Erythroblast (primary cell): ENCODE measurements around the gene AMIGO1.

Experiments
- DNase-seq, 2 experiments: peaks; one replicate each; lab custom pipeline; 2025; lab: John Stamatoyannopoulos, UW
- GATA1 ChIP-seq: IDR thresholded peaks from 2 replicates; pipeline ENCODE4 v1.6.1; 2011; ENCODE audit warnings: low read depth, mild to moderate bottlenecking, control low read depth, low read length, moderate library complexity
- POLR2A ChIP-seq: IDR thresholded peaks from 2 replicates; pipeline ENCODE4 v1.6.1; 2011; ENCODE audit warnings: mild to moderate bottlenecking, low read length

The AMIGO1 gene

DNA sequence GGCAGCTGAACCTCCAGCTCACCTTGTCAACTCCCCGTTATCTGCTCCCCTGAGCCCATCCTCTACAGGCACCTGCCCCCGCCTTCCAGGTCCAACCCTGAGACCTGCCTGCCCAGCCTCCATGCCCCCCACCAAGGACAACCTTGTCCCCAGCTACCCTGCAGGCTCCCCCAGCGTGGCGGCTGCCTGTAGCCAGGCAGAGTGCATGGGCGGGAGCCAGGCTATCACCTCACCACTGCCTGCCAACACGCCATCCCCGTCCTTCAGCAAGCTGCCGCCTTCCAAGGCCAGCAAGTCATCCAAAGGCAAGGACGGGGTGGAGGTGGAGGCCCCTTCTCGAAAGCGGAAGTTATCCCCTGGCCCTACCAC lies 18.6 kb downstream of the AMIGO1 start:
- no peak for DNase-seq
- TF ChIP-seq POLR2A: no peak

DNA sequence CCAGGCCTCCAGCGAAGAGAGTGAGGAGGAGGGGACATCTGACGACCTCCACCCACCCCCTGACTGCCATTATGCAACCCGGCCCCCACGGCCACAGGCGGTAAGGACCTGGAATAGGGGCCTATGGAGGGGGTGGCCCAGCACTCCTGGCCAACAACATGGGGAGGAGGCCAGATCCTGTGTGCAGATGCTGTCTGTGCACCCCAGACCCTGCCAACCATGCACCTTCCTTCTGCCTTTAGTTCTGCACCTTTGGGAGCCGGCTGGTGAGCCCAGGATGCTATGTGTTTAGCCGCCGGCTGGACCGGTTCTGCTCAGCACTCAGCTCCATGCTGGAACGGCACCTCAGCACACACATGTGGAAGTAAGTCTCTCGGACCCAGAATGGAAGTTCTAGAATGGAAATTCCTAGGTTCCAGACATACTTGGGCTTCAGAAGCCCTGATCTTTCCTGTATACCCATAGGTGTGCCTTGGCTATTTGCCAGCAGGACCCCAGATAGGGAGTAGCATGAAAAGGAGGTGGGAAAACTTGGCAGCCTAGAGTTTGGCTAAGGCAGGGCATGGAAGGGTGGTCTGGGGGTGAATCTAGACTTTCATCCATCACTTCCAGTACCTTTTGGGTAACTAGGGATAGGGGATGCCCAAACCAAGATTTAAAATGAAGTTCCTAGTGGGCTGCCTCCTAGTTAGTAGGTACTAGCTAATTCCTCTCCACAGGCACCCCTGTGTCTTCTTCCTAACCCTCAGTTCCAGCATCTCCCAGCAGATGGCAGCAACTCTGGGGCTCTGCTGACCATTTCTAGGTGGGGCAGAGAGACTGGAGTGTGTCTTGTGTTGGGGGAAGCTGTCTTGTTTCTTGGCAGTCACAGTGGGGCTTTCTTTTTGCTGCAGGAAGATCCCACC lies 19.2 kb downstream of the AMIGO1 start:
- DNase-seq: peak; percentile 72 to 83
- TF ChIP-seq POLR2A: no peak
- TF ChIP-seq GATA1: no peak

DNA sequence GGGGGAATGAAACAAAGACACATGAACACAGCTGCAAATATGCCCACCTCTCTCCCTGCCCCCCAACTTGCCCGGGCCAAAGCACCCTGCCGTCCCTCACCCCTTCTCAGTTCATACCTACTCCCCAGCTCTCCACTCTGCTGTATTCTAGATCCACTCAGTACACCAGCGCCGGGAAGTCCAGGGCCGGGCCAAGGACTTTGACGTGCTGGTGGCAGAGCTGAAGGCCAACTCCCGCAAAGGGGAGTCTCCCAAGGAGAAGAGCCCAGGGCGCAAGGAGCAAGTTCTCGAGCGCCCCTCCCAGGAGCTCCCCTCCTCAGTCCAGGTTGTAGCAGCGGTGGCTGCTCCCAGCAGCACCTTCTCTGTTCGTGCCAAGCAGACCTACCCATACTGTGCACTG lies 20.8 kb downstream of the AMIGO1 start:
- no peak for TF ChIP-seq GATA1
- TF ChIP-seq POLR2A: no peak
- DNase-seq: no peak

DNA sequence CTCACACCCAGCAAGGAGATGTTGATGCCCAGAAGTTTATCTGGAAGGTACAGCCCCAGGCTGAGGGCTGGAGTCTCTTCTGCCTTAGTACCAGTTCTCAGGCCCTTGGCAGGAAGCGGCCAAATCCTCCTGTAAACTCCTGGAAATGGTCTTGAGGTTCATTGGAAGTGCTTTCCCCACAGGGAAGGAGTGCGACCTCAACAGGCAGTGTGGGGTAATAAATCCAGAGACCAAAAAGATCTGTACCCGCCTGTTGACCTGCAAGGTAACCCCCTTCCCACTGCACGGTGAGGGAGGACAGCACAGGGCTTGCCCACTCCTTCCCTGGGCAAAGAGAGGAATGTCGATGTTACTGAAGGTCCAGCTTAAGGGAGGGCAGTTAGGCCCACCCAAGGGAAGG lies 21.3 kb downstream of the AMIGO1 start:
- TF ChIP-seq POLR2A: no peak
- TF ChIP-seq GATA1: no peak

DNA sequence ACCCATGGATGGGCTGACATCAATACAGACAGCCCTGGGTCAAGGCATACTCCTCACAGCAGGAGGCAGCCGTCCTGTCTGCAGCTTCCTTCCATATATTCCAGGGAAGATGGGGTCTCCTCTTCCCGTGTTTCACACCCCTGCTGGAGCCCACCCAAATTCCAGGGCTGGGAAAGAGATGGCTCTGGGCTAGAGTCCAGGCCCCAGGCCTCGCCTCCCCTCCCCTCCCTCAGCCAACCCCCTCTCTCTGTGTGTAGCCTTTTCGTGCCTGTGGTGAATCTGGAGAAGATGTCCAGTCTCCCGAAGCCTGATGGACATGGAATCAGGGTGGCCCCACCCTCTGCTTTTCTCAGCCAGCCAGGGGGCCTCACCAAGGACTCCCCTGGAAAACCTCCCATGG lies 22.3 kb downstream of the AMIGO1 start:
- DNase-seq: no peak
- TF ChIP-seq POLR2A (no peak), GATA1 (no peak)

More for the DNA sequence above, 21.3 kb downstream of the AMIGO1 start:
- DNase-seq: no peak

DNA sequence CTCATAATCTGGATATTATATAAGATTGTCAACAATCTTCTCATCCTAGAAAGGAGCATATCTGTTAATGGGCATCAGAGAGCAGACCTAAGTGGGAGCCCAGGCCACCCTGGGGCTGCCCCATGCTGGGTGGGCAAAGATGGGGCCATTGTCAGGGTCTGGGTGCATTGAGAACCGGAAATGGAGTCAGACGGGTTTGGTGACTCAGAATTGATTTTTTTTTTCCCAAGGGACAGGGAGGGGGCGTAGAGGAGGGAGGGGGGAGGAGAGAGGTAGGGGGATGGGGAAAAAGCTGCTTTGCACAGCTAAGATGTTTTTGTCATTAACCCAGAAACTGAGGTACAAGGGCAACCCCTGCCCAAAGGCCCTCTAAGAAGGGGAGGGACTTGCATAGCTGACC lies 24.5 kb downstream of the AMIGO1 start:
- no peak for TF ChIP-seq GATA1
- no peak for TF ChIP-seq POLR2A
- no peak for DNase-seq

DNA sequence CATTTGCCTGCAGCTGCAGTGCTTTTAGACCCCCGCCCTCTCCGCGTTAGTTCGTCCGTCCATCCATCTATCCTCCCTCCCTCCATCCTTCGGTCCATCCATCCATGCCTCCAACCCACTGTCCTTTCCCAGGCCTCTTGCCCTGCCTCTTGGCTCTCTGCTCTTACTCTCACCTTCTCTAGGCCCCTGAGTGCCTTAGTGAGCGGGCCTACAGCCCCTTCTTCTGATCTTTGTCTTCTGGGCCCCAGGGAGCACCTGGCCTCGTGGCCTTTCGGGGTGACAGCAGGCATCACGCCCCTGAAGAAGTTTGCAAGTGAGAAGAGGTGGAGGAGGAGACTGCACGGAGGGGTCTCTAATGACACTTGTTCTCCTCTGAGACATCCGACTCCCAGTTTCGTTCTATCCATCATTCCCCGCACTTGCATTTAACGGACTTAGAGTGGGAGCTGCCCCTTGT lies 25.0 kb downstream of the AMIGO1 start:
- peak in 1 of 2 experiments; percentile 38 for DNase-seq
- TF ChIP-seq POLR2A: no peak
- TF ChIP-seq GATA1: no peak

DNA sequence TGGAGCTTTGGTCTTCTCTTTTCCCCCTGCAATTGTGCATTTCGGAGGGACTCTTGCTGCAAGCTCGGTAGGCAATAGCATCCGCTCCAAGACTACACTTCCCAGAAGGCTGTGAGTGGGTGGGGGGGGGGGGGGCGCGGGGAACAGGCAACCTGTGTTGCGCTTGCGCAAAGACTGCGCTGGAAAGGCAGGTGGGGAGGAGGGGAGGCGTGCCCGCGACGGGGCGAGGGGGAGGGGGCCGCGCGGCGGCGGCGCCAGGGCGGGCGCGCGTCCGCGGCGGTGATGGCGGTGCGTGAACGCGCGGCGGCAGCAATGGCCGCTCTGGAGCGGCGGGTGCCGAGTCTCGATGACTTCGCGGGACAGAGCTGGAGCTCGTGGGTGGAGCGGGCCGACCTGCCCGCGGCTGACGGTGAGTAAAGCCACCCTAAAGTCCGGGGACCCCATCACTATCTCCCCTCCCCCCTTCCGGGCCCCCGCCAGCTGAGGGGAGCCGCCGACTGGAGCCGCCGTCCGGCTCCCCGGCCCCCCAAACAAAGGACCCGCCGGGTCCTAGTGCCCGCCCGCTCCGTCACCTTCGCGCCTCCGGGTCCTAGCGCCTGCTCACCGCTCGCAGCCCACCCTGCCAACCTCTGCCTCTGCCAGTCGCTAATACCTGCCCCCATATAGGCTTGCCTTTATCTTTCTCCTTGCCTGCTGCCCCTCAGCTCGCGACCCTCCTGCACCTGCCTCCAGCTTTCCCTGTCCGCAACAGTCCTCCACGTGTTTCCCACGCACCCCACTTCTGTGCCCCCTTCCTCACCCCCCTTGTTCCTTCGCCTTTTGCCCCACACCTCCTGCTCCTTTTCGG lies 25.6 kb downstream of the AMIGO1 start, which contains the start of gene ATXN7L2:
Gene ATXN7L2, plus strand, starts transcription at position 234 of the 847 bp plus-strand sequence. Its CDS starts 49 bp downstream, at position 283.
- peak; percentile 83 for TF ChIP-seq POLR2A
- TF ChIP-seq GATA1: no peak
- peak; percentile 91 to 94 for DNase-seq

DNA sequence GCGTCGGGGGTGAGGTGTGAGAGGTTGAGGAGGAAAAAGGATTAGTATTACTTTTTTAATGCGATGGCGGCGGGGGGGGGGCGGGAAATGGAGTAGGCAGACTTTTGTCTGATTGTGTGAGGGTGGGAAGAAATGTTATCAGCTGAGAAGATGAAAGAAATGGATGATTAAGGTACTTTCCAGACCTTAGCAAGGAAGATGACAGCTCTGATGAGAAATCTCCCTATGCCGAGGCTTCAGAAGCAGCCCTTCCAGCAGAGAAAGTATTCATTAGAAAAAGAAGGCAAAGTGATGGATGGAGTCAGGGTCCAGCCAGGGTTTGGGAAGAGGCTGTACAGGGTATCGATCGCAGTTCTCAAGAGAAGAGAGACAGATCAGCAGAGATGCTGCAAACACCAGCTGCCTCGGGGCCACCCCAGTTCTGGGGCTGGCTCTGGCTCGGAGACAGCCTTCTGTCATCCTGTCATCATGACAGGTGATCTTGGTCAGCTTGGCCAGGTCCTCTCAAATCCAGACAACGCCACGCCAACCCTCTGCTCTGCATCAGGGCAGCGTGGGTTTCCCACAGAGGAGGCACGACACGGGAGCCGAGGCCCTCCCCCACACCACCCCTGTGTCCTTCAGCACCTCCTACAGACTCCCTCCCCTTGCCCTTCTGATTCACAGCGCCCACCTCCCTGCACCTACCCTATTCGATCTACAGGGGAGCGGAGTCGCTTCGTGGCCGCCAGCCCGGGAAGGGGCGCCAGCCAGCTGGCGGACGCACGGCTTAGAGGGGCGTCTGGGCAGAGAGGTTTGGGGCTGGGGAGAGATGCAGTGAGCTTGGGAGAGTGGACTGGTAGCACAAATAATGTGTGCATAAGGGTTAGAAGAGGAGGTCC lies 26.5 kb downstream of the AMIGO1 start:
- no peak for DNase-seq

DNA sequence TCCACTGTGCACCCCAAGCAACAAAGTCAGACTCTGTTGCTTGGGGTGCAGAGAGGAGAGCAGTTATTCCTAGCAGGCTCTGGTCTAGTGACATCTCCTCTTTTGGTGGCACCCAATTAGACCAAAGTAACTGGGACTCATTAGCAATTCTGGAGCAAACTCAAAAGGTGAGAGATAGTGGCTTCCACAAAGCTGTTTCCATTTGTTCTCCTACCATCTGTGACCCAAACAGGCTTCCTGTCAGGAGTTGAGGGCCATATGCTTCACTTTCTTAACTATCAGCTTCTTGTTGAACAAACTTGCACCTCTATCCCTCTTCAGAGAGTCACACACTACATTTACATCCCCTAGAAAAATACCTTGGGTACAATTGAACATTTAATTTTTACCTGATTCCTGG lies 27.3 kb downstream of the AMIGO1 start:
- TF ChIP-seq POLR2A (no peak), GATA1 (no peak)
- DNase-seq: no peak

More for the DNA sequence above, 26.5 kb downstream of the AMIGO1 start:
- TF ChIP-seq POLR2A: no peak
- no peak for TF ChIP-seq GATA1

DNA sequence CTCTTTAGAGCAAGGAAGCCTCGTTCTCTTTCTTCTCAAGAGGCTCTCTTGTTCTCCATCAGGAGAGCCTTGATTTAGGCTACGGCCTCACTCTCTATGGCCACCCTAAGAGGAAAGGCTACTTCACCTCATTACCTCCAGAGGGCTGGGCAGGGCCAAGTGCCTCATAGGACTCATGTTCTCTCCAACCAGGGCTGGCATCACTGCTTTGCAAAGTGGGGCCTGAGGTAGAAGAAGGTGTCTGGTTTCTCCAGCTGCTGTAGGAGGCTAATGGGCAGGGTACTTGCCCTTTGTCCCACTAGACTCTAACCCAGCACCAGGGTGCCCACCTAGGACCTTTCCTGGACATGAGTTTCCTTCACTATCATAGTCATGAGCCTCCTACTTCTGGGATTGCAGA lies 27.9 kb downstream of the AMIGO1 start:
- no peak for DNase-seq

DNA sequence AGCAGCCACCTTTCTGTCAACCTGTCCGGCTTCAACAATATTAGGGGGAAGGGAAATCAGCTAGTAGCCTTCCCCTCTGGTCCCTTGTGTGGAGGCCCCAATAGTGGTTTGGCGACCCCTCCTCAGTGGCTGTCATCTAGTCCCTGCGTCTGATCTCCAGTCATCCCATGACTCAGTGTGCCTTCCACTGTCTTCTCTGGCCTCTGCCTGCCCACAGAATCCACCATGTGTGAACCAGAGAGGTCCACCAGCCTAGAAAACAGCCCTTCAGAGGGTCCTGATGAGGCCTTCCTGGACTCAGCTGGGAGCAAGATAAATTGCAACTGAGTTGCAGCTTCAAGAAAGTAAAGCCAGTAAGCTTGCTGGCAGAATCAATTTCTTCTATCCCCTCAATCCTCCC lies 29.6 kb downstream of the AMIGO1 start:
- DNase-seq: no peak
- TF ChIP-seq GATA1: no peak
- no peak for TF ChIP-seq POLR2A

More for the DNA sequence above, 27.9 kb downstream of the AMIGO1 start:
- TF ChIP-seq GATA1 (no peak), POLR2A (no peak)

DNA sequence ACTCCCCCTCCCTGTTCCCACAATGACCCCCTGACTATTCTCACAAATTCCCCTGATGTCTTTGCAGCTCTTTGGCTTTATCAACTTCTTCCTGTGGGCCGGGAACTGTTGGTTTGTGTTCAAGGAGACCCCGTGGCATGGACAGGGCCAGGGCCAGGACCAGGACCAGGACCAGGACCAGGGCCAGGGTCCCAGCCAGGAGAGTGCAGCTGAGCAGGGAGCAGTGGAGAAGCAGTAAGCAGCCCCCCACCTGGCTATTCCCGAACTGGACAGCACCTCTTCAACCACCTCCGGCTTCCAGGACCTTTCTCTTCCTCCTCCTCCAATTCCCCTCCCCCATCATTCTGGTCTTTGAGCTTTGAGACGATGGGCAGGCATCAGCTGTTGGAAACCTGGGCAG lies 30.2 kb downstream of the AMIGO1 start:
- no peak for TF ChIP-seq GATA1
- TF ChIP-seq POLR2A: no peak
- no peak for DNase-seq
